ENCODE data around the gene LPP. TPM values are rescaled to one million over a fixed set of nuclear protein-coding genes. Genes with fewer than 3 reads are reported as not detected.

LPP gene
- total and polyA plus RNA-seq, 2 donors (not counting 1 experiment from before 2014, with no cell fraction given), result 7.6 to 81.7 TPM

DNA sequence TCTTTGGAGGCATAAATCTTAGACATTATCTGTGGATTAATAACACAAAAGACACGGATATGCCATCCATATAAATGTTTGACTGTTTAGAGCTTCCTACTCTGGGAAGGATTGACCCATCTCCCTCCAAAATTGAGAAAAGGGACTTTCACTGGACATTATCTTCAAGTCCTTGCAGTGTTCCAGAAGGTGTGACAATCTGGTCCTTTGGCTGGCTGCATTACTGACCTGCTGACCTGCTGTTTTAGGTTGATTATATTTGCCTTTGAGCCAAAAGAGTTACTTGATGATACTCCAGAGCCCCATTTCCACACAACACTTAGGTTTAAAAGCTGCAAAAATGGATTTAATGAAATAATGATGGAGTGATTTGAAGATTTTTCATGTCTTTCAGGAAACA is 504.6 kb downstream of the LPP start:
- Histone ChIP-seq H3K4me3 (ENCODE audit: control extremely low read depth in 1 of 5, extremely low read depth in 1 of 5, insufficient read depth in 1 of 5, low read depth in 2 of 5, low read length in 4 of 5) (no peak overlapping the region), H3K27me3 (replicated peaks in 1 of 4; ENCODE audit: control extremely low read depth in 1 of 4, control insufficient read depth in 3 of 4, insufficient read depth in 4 of 4, low read length in 3 of 4) (no peaks in the 10 kb centered on the region), H3K4me2 (replicated peaks; ENCODE audit: low read depth, low read length, poor library complexity, severe bottlenecking) (no peak overlapping the region), H3K9me3 (ENCODE audit: control extremely low read depth in 1 of 3, control insufficient read depth in 2 of 3, insufficient read depth in 1 of 3, low read length in 2 of 3) (no peaks in the 10 kb centered on the region), H3K9ac (ENCODE audit: low read length) (no peak overlapping the region), H4K20me1 (ENCODE audit: control insufficient read depth, insufficient read depth, low read length, poor library complexity, severe bottlenecking) (no peaks in the 10 kb centered on the region), H3K79me2 (ENCODE audit: control insufficient read depth, insufficient read depth, low read length) (no peaks in the 10 kb centered on the region), H3K4me1 (ENCODE audit: control insufficient read depth in 2 of 2, insufficient read depth in 2 of 2, low read length in 2 of 2) (no peaks in the 10 kb centered on the region), H3K36me3 (replicated peaks in 1 of 2; ENCODE audit: control extremely low read depth in 1 of 2, control insufficient read depth in 1 of 2, extremely low read depth in 1 of 2, insufficient read depth in 2 of 2, low read length in 1 of 2) (no peaks in the 10 kb centered on the region), H3K27ac (ENCODE audit: low read length in 2 of 2) (no peak overlapping the region), H2AFZ (ENCODE audit: insufficient read depth, low read depth, low read length, poor library complexity, severe bottlenecking) (no peak overlapping the region)
- Mint-ChIP-seq H3K4me1 (no peaks in the 10 kb centered on the region), H3K4me3 (no peak overlapping the region), H3K27me3 (no peaks in the 10 kb centered on the region), H3K9me3 (ENCODE audit: insufficient read depth) (no peaks in the 10 kb centered on the region), H3K27ac (no peak overlapping the region)
- whole genome bisulfite sequencing (ENCODE audit: insufficient coverage), result no CpG with 5 or more reads among the region's 1 CpG
- intact Hi-C loops (cut with micrococcal nuclease), result no loop called here
- CTCF ChIA-PET, result no interaction called here
- DNase-seq (no peak), ATAC-seq (ENCODE audit: low read depth) (no peak)
- POLR2A ChIA-PET, result no interaction called here
- TF ChIP-seq, protein P1, sequence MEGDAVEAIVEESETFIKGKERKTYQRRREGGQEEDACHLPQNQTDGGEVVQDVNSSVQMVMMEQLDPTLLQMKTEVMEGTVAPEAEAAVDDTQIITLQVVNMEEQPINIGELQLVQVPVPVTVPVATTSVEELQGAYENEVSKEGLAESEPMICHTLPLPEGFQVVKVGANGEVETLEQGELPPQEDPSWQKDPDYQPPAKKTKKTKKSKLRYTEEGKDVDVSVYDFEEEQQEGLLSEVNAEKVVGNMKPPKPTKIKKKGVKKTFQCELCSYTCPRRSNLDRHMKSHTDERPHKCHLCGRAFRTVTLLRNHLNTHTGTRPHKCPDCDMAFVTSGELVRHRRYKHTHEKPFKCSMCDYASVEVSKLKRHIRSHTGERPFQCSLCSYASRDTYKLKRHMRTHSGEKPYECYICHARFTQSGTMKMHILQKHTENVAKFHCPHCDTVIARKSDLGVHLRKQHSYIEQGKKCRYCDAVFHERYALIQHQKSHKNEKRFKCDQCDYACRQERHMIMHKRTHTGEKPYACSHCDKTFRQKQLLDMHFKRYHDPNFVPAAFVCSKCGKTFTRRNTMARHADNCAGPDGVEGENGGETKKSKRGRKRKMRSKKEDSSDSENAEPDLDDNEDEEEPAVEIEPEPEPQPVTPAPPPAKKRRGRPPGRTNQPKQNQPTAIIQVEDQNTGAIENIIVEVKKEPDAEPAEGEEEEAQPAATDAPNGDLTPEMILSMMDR (IDR thresholded peaks at IDR 0.05), result no peak
- no peak for TF ChIP-seq EZH2 (IDR thresholded peaks at IDR 0.05; ENCODE audit: borderline replicate concordance, insufficient read depth, low read depth, low read length, poor library complexity, severe bottlenecking)

DNA sequence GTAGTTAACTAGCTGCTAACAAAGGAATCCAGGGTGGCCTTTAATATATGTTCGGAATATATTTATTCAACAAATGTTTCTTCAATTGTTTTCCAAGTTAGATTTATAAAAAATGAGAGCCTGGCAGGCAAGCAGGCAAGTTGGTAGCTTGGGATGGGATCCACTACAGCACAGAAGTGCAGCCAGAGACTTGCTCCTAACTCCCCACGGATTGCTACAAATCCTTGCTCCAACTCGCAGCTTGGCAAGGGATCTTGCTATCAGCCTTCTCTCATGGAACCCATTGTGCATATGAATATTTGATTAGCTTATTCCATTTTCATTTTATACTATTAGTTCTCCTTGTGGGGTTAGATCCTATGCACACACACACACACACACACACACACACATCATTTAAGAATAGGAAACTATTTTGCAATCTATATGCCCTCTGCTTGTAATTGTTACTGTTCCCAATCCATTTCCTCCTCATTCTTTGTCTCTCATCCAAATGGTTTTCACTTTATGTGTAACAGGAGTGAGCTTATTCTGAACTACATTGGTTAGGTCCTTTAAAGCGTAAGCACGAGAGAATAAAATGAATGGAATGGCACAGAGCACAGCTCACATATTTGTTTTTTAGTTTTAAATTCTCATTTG is 505.6 kb downstream of the LPP start:
- no peak for DNase-seq
- TF ChIP-seq, protein P1 (IDR thresholded peaks at IDR 0.05), result no peak
- TF ChIP-seq EZH2 (IDR thresholded peaks at IDR 0.05; ENCODE audit: borderline replicate concordance, insufficient read depth, low read depth, low read length, poor library complexity, severe bottlenecking), result no peak
- Histone ChIP-seq H2AFZ (ENCODE audit: insufficient read depth, low read depth, low read length, poor library complexity, severe bottlenecking) (no peak overlapping the region), H3K4me1 (ENCODE audit: control insufficient read depth in 2 of 2, insufficient read depth in 2 of 2, low read length in 2 of 2) (no peaks in the 10 kb centered on the region), H3K27me3 (replicated peaks in 1 of 4; ENCODE audit: control extremely low read depth in 1 of 4, control insufficient read depth in 3 of 4, insufficient read depth in 4 of 4, low read length in 3 of 4) (no peaks in the 10 kb centered on the region), H3K9ac (ENCODE audit: low read length) (no peak overlapping the region), H3K9me3 (ENCODE audit: control extremely low read depth in 1 of 3, control insufficient read depth in 2 of 3, insufficient read depth in 1 of 3, low read length in 2 of 3) (no peaks in the 10 kb centered on the region), H3K36me3 (replicated peaks in 1 of 2; ENCODE audit: control extremely low read depth in 1 of 2, control insufficient read depth in 1 of 2, extremely low read depth in 1 of 2, insufficient read depth in 2 of 2, low read length in 1 of 2) (no peaks in the 10 kb centered on the region), H3K27ac (ENCODE audit: low read length in 2 of 2) (no peak overlapping the region), H3K79me2 (ENCODE audit: control insufficient read depth, insufficient read depth, low read length) (no peaks in the 10 kb centered on the region), H3K4me3 (ENCODE audit: control extremely low read depth in 1 of 5, extremely low read depth in 1 of 5, insufficient read depth in 1 of 5, low read depth in 2 of 5, low read length in 4 of 5) (no peak overlapping the region), H3K4me2 (replicated peaks; ENCODE audit: low read depth, low read length, poor library complexity, severe bottlenecking) (no peak overlapping the region), H4K20me1 (ENCODE audit: control insufficient read depth, insufficient read depth, low read length, poor library complexity, severe bottlenecking) (no peaks in the 10 kb centered on the region)
- no peak for ATAC-seq (ENCODE audit: low read depth)
- CTCF ChIA-PET, result no interaction called here
- POLR2A ChIA-PET, result interaction anchor here (0.5 kb wide), 1 partner anchor 915 kb away, joined by 4 read pairs; the partner anchor contains the start of gene BCL6
- H3K9me3 Mint-ChIP-seq (ENCODE audit: insufficient read depth), result no peaks in the 10 kb centered on the region
- intact Hi-C loops (cut with micrococcal nuclease), result no loop called here
- no peak overlapping the region for H3K27ac Mint-ChIP-seq
- no CpG with 5 or more reads among the region's 5 CpGs for WGBS (ENCODE audit: insufficient coverage)
- no peaks in the 10 kb centered on the region for H3K27me3 Mint-ChIP-seq
- H3K4me1 Mint-ChIP-seq, result no peaks in the 10 kb centered on the region
- no peak overlapping the region for H3K4me3 Mint-ChIP-seq
